ENCODE results near the gene SEZ6. TPM values are rescaled to one million over a fixed set of nuclear protein-coding genes. Genes with fewer than 3 reads are reported as not detected.
A peak's percentile ranks its signal among the peaks of the same experiment; 100 is the strongest.

The SEZ6 gene
- total and polyA plus RNA-seq, 7 donors = 0.04 TPM; not detected in 6

- no peaks in the 10 kb centered on the region for H3K4me1 ChIP-seq
- H3K27me3 ChIP-seq (ENCODE audit: insufficient read depth in 3 of 3, low read length in 2 of 3) = no peaks in the 10 kb centered on the region
- peak; percentile 3 to 4 for DNase-seq
- no peak for ATAC-seq
- intact Hi-C loops (cut with DNase I) = loop anchor here in 1 of 2 donors (2.0 kb wide), 1 partner anchor 153 kb away; no protein-coding TSS in a partner anchor
- no peaks in the 10 kb centered on the region for H3K9me3 ChIP-seq
- H3K27ac ChIP-seq = no peak overlapping the region
- TF ChIP-seq CTCF (IDR thresholded peaks at IDR 0.05) = no peak
- H3K4me3 ChIP-seq = no peak overlapping the region
- no peaks in the 10 kb centered on the region for H3K36me3 ChIP-seq (ENCODE audit: insufficient read depth in 1 of 2, low read depth in 1 of 2)
- whole genome bisulfite sequencing, 3 donors = 61 to 80% (median 68%) methylated on average over 8 of the region's 8 CpGs
Measured at GRCh38 chr17:28963841-28964240, 42.0 kb downstream of the SEZ6 start.

GRCh38 chr17:28963055-28963611 lies 42.7 kb downstream of the SEZ6 start:
- H3K27ac ChIP-seq = no peak overlapping the region
- WGBS, 3 donors = 36 to 66% (median 61%) methylated on average over 6 of the region's 6 CpGs
- TF ChIP-seq CTCF (IDR thresholded peaks at IDR 0.05) = no peak
- H3K4me1 ChIP-seq = no peaks in the 10 kb centered on the region
- ATAC-seq = no peak
- no peaks in the 10 kb centered on the region for H3K36me3 ChIP-seq (ENCODE audit: insufficient read depth in 1 of 2, low read depth in 1 of 2)
- H3K27me3 ChIP-seq (ENCODE audit: insufficient read depth in 3 of 3, low read length in 2 of 3) = no peaks in the 10 kb centered on the region
- no peaks in the 10 kb centered on the region for H3K9me3 ChIP-seq
- peak in 1 of 2 donors; percentile 4 for DNase-seq
- intact Hi-C loops (cut with DNase I) = no loop called here
- H3K4me3 ChIP-seq = no peak overlapping the region

- Histone ChIP-seq H3K4me3 (no peak overlapping the region), H3K9me3 (no peaks in the 10 kb centered on the region), H3K27ac (no peak overlapping the region), H3K4me1 (no peaks in the 10 kb centered on the region), H3K27me3 (ENCODE audit: insufficient read depth in 3 of 3, low read length in 2 of 3) (no peaks in the 10 kb centered on the region), H3K36me3 (ENCODE audit: insufficient read depth in 1 of 2, low read depth in 1 of 2) (no peaks in the 10 kb centered on the region)
- WGBS, 3 donors = 87 to 88% (median 87%) methylated on average over 7 of the region's 7 CpGs
- TF ChIP-seq CTCF (IDR thresholded peaks at IDR 0.05) = no peak
- ATAC-seq (no peak), DNase-seq (no peak)
- intact Hi-C loops (cut with DNase I) = no loop called here
Measured at GRCh38 chr17:28961391-28961790, 44.4 kb downstream of the SEZ6 start.

GRCh38 chr17:28960256-28961061 lies 45.4 kb downstream of the SEZ6 start:
- no peak overlapping the region for H3K27ac ChIP-seq
- H3K36me3 ChIP-seq (ENCODE audit: insufficient read depth in 1 of 2, low read depth in 1 of 2) = no peaks in the 10 kb centered on the region
- 88 to 94% (median 92%) methylated on average over 18 of the region's 18 CpGs for WGBS, 3 donors
- DNase-seq (no peak), ATAC-seq (no peak)
- intact Hi-C loops (cut with DNase I) = no loop called here
- TF ChIP-seq CTCF (IDR thresholded peaks at IDR 0.05) = no peak
- no peaks in the 10 kb centered on the region for H3K4me1 ChIP-seq
- no peaks in the 10 kb centered on the region for H3K9me3 ChIP-seq
- no peaks in the 10 kb centered on the region for H3K27me3 ChIP-seq (ENCODE audit: insufficient read depth in 3 of 3, low read length in 2 of 3)
- H3K4me3 ChIP-seq = no peak overlapping the region
